Thyroid gland (tissue), 4 donors: ENCODE data around the gene AKAP10. TPM values are rescaled to one million over a fixed set of nuclear protein-coding genes. Genes with fewer than 3 reads are reported as not detected.

ENCODE experiments used
- DNase-seq, 2 donors: peaks; one replicate each; pipeline ENCODE4 v3.0.0-alpha.2; 2019
- H3K27ac ChIP-seq, 3 donors: fragments of 200-600 bp; sonication (generic); 1 replicate in 2 of 3; 2 replicates in 1 of 3; pipeline ENCODE4 v1.5.1; 2016 to 2019; ENCODE audit warnings: mild to moderate bottlenecking in 1 of 3, moderate library complexity in 1 of 3
- H3K27me3 ChIP-seq: fragments of 200-600 bp; sonication (generic); one replicate; pipeline ENCODE4 v1.5.1; 2019
- H3K36me3 ChIP-seq, 2 donors: fragments of 200-600 bp; sonication (generic); one replicate each; pipeline ENCODE4 v1.5.1; 2016 to 2019
- H3K4me1 ChIP-seq, 2 donors: fragments of 200-600 bp; sonication (generic); one replicate each; pipeline ENCODE4 v1.5.1; 2017 to 2019
- H3K4me3 ChIP-seq, 3 donors: fragments of 200-600 bp; sonication (generic); replicated peaks in 1 of 3; 1 replicate in 2 of 3; 2 replicates in 1 of 3; pipeline ENCODE4 v1.5.1; 2016; ENCODE audit warnings: mild to moderate bottlenecking in 1 of 3
- H3K9me3 ChIP-seq: fragments of 200-600 bp; sonication (generic); one replicate; pipeline ENCODE4 v1.5.1; 2017
- POLR2A ChIP-seq, 2 donors: fragments of 450-650 bp; IDR thresholded peaks; one replicate each; pipeline ENCODE4 v1.6.1; 2017; ENCODE audit warnings: antibody characterized with exemption in 2 of 2, mild to moderate bottlenecking in 2 of 2, moderate library complexity in 1 of 2
- WGBS, 2 donors: methylation state at CpG; one replicate each; pipeline ENCODE4 v1.1.5; 2017; 5-methylcytosine and 5-hydroxymethylcytosine counted together
- intact Hi-C: fragments of 100-400 bp; cut with DNase I; formaldehyde crosslinking; loops from one replicate; pipeline ENCODE4 v1.15.1; 2023
- total RNA-seq, 4 donors: library from RNA; depleted of rRNA; stranded (reverse); fragments of >200 nt; gene quantifications; one replicate each; pipeline ENCODE4 v1.2.3, GENCODE V29; 2016
- TF ChIP-seq, protein P1 (sequence below), 6 experiments: fragments of 200-600 bp in 3 of 6; fragments of 450-650 bp in 3 of 6; sonication (generic) in 3 of 6; IDR thresholded peaks; one replicate each; pipeline ENCODE4 v1.5.1; 2016 to 2019; ENCODE audit warnings: antibody characterized with exemption in 6 of 6, mild to moderate bottlenecking in 2 of 6, inconsistent platforms in 1 of 6, moderate library complexity in 1 of 6

The AKAP10 gene
- total RNA-seq, 4 donors from 2014 or later = 34.6 to 65.0 (median 42.0) TPM

DNA sequence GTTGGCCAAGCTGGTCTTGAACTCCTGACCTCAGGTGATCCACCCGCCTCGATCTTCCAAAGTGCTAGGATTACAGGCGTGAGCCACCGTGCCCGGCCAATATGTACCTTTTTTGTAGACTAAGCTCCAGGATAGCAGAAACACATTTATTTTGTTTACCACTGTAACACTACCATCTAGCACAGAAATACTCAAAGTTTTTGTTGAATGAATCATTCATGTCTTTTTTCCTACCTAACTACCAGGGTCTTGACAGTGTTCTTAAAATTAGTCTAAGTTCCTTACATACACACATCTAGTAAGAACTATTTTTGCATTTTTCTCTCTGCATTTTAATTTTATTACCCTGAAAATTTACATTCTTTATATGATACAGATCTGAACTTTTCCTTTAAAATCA lies 44.4 kb downstream of the AKAP10 start:
- WGBS, 2 donors = 93 to 99% methylated on average over 5 of the region's 5 CpGs
- Histone ChIP-seq H3K27ac (no peak overlapping the region), H3K9me3 (no peaks in the 10 kb centered on the region), H3K27me3 (no peaks in the 10 kb centered on the region), H3K4me3 (no peak overlapping the region), H3K4me1 (peaks cover 0 to 9% of the 10 kb centered on the region in 2 donors), H3K36me3 (peaks cover 32 to 40% of the 10 kb centered on the region in 2 donors)
- no peak for DNase-seq
- intact Hi-C loops = no loop called here
- TF ChIP-seq, protein P1, sequence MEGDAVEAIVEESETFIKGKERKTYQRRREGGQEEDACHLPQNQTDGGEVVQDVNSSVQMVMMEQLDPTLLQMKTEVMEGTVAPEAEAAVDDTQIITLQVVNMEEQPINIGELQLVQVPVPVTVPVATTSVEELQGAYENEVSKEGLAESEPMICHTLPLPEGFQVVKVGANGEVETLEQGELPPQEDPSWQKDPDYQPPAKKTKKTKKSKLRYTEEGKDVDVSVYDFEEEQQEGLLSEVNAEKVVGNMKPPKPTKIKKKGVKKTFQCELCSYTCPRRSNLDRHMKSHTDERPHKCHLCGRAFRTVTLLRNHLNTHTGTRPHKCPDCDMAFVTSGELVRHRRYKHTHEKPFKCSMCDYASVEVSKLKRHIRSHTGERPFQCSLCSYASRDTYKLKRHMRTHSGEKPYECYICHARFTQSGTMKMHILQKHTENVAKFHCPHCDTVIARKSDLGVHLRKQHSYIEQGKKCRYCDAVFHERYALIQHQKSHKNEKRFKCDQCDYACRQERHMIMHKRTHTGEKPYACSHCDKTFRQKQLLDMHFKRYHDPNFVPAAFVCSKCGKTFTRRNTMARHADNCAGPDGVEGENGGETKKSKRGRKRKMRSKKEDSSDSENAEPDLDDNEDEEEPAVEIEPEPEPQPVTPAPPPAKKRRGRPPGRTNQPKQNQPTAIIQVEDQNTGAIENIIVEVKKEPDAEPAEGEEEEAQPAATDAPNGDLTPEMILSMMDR (IDR thresholded peaks at IDR 0.05) = no peak
- TF ChIP-seq POLR2A (IDR thresholded peaks at IDR 0.05) = no peak

DNA sequence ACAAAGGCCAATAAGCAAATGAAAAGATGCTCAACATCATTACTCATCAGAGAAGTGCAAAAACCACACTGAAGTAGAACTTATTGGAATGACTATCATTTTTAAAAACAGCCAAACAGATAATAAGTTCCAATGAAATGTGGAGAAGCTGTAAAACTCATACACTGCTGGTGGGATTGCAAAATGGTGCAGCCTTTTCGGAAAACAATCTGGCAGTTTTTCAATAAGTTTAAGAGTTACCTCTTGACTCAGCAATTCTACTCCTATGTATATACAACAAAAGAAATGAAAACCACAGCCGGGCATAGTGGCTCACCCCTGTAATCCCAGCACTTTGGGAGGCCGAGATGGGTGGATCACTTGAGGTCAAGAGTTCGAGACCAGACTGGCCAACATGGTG lies 49.3 kb downstream of the AKAP10 start:
- no peak overlapping the region for H3K27ac ChIP-seq
- H3K36me3 ChIP-seq = peaks cover 14 to 38% of the 10 kb centered on the region in 2 donors
- intact Hi-C loops = no loop called here
- no peak for TF ChIP-seq POLR2A (IDR thresholded peaks at IDR 0.05)
- TF ChIP-seq, protein P1 (IDR thresholded peaks at IDR 0.05) = no peak
- WGBS, 2 donors = 81% methylated on average over 4 of the region's 4 CpGs
- no peak overlapping the region for H3K4me3 ChIP-seq
- H3K4me1 ChIP-seq = no peaks in the 10 kb centered on the region
- DNase-seq = no peak
- no peaks in the 10 kb centered on the region for H3K27me3 ChIP-seq
- H3K9me3 ChIP-seq = no peaks in the 10 kb centered on the region

DNA sequence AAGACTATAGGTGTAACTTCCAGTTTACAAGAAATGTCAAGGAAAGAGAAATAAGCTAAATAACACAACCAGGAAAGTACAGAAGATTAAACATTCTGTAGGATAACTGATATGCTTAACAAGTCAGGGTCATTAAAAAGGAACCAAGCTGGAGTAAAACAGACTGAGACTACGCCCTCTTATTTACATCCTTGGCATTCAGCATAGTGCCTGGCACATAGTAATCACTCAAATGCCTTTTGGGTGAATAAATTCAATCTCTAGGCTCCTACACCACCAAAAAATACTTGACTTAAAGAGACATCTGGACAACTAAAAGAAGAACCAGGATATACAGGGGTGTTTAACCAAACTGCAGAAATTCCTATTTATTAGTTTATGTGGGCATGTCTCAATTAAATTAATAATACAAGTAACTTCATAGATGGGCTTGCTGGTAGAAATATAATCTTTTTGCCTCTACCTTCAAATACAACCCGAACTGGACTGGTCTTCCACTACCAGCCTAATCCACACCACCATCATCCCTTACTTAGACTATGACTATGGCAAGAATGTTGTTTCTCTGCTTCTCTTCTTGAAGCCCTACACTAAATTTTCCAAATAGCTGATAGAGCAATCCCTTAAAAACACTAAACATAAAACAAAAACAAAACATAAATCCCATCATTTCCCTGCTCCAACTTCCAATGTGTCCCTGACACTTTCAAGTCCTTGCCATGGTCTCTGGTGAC lies 62.2 kb downstream of the AKAP10 start:
- no peaks in the 10 kb centered on the region for H3K27me3 ChIP-seq
- 93 to 97% methylated on average over 2 of the region's 2 CpGs for WGBS, 2 donors
- H3K4me1 ChIP-seq = no peaks in the 10 kb centered on the region
- H3K4me3 ChIP-seq = no peak overlapping the region
- peaks cover 0 to 34% of the 10 kb centered on the region in 2 donors for H3K36me3 ChIP-seq
- DNase-seq = no peak
- H3K9me3 ChIP-seq = no peaks in the 10 kb centered on the region
- intact Hi-C loops = no loop called here
- no peak overlapping the region for H3K27ac ChIP-seq
- TF ChIP-seq, protein P1 (IDR thresholded peaks at IDR 0.05) = no peak
- TF ChIP-seq POLR2A (IDR thresholded peaks at IDR 0.05) = no peak

DNA sequence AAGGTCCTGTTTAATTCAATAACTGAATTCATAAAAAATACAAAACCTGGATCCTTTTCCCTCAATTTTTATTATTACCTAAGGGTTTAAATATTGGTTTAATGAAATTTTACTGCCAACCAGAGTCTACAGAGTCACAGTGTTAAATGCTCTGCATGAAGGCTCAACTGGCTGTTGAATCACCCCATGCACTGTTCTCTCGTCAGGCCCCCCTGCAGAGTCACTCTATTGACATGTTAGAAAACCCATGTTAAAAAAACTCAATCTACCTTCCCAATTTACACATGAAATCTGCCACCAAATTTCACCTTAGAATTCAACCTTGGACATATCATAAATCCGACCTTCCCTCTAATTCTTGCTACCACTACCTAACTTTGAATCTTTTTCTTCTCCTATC lies 66.6 kb downstream of the AKAP10 start:
- no peaks in the 10 kb centered on the region for H3K9me3 ChIP-seq
- 93 to 96% methylated on average over 2 of the region's 2 CpGs for whole genome bisulfite sequencing, 2 donors
- peaks cover 21 to 37% of the 10 kb centered on the region in 2 donors for H3K36me3 ChIP-seq
- intact Hi-C loops = no loop called here
- TF ChIP-seq, protein P1 (IDR thresholded peaks at IDR 0.05) = no peak
- no peak for TF ChIP-seq POLR2A (IDR thresholded peaks at IDR 0.05)
- no peak overlapping the region for H3K27ac ChIP-seq
- no peaks in the 10 kb centered on the region for H3K4me1 ChIP-seq
- no peaks in the 10 kb centered on the region for H3K27me3 ChIP-seq
- no peak for DNase-seq
- no peak overlapping the region for H3K4me3 ChIP-seq

DNA sequence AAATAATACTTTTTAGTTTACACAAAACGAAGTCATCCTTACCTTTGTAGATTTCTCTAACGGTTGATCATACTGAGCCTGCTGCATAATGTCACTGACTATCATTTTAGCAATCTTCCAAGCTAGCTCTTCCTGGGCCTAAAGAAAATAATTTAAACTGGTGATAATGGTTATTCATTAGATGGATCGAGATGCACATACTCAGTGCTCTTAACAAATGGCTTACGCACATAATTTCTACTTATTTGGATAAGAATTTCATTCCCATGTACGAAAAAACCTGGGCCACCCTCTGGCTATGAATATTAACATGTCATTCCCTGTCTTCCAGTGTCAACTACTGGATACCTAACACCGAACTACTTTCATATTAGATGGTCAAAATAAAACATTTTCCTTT lies 68.5 kb downstream of the AKAP10 start:
- TF ChIP-seq, protein P1 (IDR thresholded peaks at IDR 0.05) = no peak
- no peak for TF ChIP-seq POLR2A (IDR thresholded peaks at IDR 0.05)
- no peak for DNase-seq
- Histone ChIP-seq H3K27me3 (no peaks in the 10 kb centered on the region), H3K36me3 (peaks cover 40 to 49% of the 10 kb centered on the region in 2 donors), H3K9me3 (no peaks in the 10 kb centered on the region), H3K4me1 (no peaks in the 10 kb centered on the region), H3K4me3 (no peak overlapping the region), H3K27ac (no peak overlapping the region)
- intact Hi-C loops = no loop called here
- WGBS, 2 donors = 97% methylated on average over 6 of the region's 6 CpGs
